Ovary (tissue), 3 donors: Measurements from ENCODE around the gene PDE8A.
"Not testable (repeated sequence)": the region's sequence is repeated elsewhere in the genome, so short reads cannot be mapped to it uniquely, and the experiment has no call there.

Experiments
- EP300 ChIP-seq: sonication (generic); formaldehyde crosslinking; IDR thresholded peaks from one replicate; pipeline ENCODE4 v1.6.1; 2017; ENCODE audit warnings: antibody characterized with exemption
- POLR2A ChIP-seq: fragments of 450-650 bp; IDR thresholded peaks from one replicate; pipeline ENCODE4 v1.6.1; 2017; ENCODE audit warnings: antibody characterized with exemption, mild to moderate bottlenecking, moderate library complexity
- TF ChIP-seq, protein P1 (sequence below), 3 donors: fragments of 450-650 bp in 2 of 3; fragments of 200-600 bp in 1 of 3; IDR thresholded peaks; one replicate each; pipeline versions ENCODE4 v1.5.1 to v1.8.0; 2016 to 2022; ENCODE audit warnings: antibody characterized with exemption in 3 of 3, mild to moderate bottlenecking in 1 of 3
- donor health status: DM: no; HTN: no; CAD: no.

DNA sequence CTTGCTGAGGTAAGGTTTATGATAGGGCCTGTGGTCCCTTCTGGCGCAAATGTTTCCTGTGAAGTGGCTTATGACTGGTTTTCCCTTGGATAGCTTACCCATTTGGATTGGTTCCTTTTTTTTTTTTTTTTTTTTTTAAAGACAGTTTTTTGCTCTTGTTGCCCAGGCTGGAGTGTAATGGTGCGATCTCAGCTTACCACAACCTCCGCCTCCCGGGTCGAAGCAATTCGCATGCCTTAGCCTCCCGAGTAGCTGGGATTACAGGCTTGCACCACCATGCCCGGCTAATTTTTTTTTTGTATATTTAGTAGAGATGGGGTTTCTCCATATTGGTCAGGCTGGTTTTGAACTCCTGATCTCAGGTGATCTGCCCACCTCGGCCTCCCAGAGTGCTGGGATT lies 5.7 kb downstream of the PDE8A start:
- TF ChIP-seq, protein P1, sequence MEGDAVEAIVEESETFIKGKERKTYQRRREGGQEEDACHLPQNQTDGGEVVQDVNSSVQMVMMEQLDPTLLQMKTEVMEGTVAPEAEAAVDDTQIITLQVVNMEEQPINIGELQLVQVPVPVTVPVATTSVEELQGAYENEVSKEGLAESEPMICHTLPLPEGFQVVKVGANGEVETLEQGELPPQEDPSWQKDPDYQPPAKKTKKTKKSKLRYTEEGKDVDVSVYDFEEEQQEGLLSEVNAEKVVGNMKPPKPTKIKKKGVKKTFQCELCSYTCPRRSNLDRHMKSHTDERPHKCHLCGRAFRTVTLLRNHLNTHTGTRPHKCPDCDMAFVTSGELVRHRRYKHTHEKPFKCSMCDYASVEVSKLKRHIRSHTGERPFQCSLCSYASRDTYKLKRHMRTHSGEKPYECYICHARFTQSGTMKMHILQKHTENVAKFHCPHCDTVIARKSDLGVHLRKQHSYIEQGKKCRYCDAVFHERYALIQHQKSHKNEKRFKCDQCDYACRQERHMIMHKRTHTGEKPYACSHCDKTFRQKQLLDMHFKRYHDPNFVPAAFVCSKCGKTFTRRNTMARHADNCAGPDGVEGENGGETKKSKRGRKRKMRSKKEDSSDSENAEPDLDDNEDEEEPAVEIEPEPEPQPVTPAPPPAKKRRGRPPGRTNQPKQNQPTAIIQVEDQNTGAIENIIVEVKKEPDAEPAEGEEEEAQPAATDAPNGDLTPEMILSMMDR (IDR thresholded peaks at IDR 0.05): not testable (repeated sequence)
- not testable (repeated sequence) for TF ChIP-seq POLR2A, EP300
